ENCODE measurements around the gene ERBB2. TPM values are rescaled to one million over a fixed set of nuclear protein-coding genes. Genes with fewer than 3 reads are reported as not detected.
A peak's percentile ranks its signal among the peaks of the same experiment; 100 is the strongest.

ERBB2 gene
- total RNA-seq, 1 experiment from 2014 or later: 216 TPM

- no peak overlapping the region for H2BK12ac ChIP-seq (ENCODE audit: insufficient read length, low read depth, low read length)
- Mint-ChIP-seq H3K4me3 (peak overlapping the region in 1 of 2 experiments; percentile 71; a peak in 3 of 5 replicates), H3K36me3 (ENCODE audit: insufficient read depth in 1 of 3, low read depth in 3 of 3) (peaks cover 0 to 3% (median 0%) of the 10 kb centered on the region in 3 experiments; a peak in 1 of 7 replicates), H3K4me1 (peaks cover 51% of the 10 kb centered on the region in 2 experiments), H3K27ac (0 out of 7 replicates have a peak overlapping the region, but pooled peaks of 1 of the 3 experiments have one; percentile 49), H3K9me3 (no peaks in the 10 kb centered on the region; a peak in 2 of 5 replicates), H3K27me3 (ENCODE audit: low read depth) (peaks cover 32% of the 10 kb centered on the region)
- no peak overlapping the region for H3K56ac ChIP-seq (ENCODE audit: insufficient read length, low read depth, low read length)
- H3K18ac ChIP-seq (ENCODE audit: insufficient read length, low read depth, low read length): no peak overlapping the region
- no peak overlapping the region for H2BK120ac ChIP-seq (ENCODE audit: low read depth, low read length, poor library complexity, severe bottlenecking)
- peaks cover 2% of the 10 kb centered on the region; the same call in 1 of the 2 replicates for H3K4me1 ChIP-seq (ENCODE audit: insufficient read depth, low read length)
- H3K79me2 ChIP-seq (ENCODE audit: insufficient read depth, low read length): no peaks in the 10 kb centered on the region
- H3K9ac ChIP-seq (ENCODE audit: extremely low read depth, insufficient read length, low read length): no peak overlapping the region
- H2BK20ac ChIP-seq (ENCODE audit: low read depth, low read length, poor library complexity, severe bottlenecking): no peak overlapping the region
- peak; percentile 34 for DNase-seq
- peaks cover 3% of the 10 kb centered on the region for H3K23me2 ChIP-seq (ENCODE audit: insufficient read length, low read depth, low read length, poor library complexity, severe bottlenecking)
- H2BK5ac ChIP-seq (ENCODE audit: insufficient read length, low read length): no peak overlapping the region
- H4K20me1 ChIP-seq (ENCODE audit: control insufficient read depth, insufficient read depth, insufficient read length): peaks cover 2% of the 10 kb centered on the region
- no peak overlapping the region for H3T11ph ChIP-seq (ENCODE audit: low read length)
- no peak overlapping the region for H4K8ac ChIP-seq (replicated peaks; ENCODE audit: insufficient read length, low read depth, low read length)
- no peak overlapping the region for H2AK5ac ChIP-seq (ENCODE audit: insufficient read length, low read length)
- H3K4ac ChIP-seq (ENCODE audit: low read depth, low read length): no peak overlapping the region
- no peak overlapping the region for H3K14ac ChIP-seq (ENCODE audit: insufficient read depth, low read length)
- no peak for TF ChIP-seq CTCF (conservative IDR thresholded peaks at IDR 0.05)
- no peak overlapping the region for H2AFZ ChIP-seq (ENCODE audit: low read length)
- H2BK15ac ChIP-seq (ENCODE audit: low read depth, low read length): no peak overlapping the region
- H3K4me2 ChIP-seq (ENCODE audit: insufficient read depth, insufficient read length, low read length): no peak overlapping the region
- no peaks in the 10 kb centered on the region for H3K79me1 ChIP-seq (ENCODE audit: insufficient read depth, low read depth, low read length, poor library complexity, severe bottlenecking)
- no peak overlapping the region for H4K91ac ChIP-seq (ENCODE audit: insufficient read length, low read depth, low read length)
- H3K9me3 ChIP-seq (ENCODE audit: control insufficient read depth, low read depth, low read length): no peaks in the 10 kb centered on the region
- WGBS (ENCODE audit: extremely low coverage, insufficient read length, low lambda C conversion rate): no CpG with 5 or more reads among the region's 18 CpGs
- no peaks in the 10 kb centered on the region for H3K27me3 ChIP-seq (ENCODE audit: insufficient read depth, low read length)
- H4K5ac ChIP-seq (ENCODE audit: insufficient read length, low read depth, low read length): no peak overlapping the region
- H3K23ac ChIP-seq (ENCODE audit: insufficient read length, low read depth, low read length): no peak overlapping the region
- no peak overlapping the region for H3K27ac ChIP-seq (ENCODE audit: insufficient read length, low read depth, low read length)
These were observed 55.9 kb downstream of the ERBB2 start for GRCh38 chr17:39755554-39756379.
